GM12872 (cell line): ENCODE data around the gene MBOAT7.

Experiments
- TF ChIP-seq, protein P1 (sequence below): IDR thresholded peaks from 3 replicates; pipeline ENCODE4 v1.5.1; 2011; ENCODE audit warnings: low read depth, mild to moderate bottlenecking, low read length, moderate library complexity; ENCODE audit not compliant: insufficient read depth

Gene MBOAT7

DNA sequence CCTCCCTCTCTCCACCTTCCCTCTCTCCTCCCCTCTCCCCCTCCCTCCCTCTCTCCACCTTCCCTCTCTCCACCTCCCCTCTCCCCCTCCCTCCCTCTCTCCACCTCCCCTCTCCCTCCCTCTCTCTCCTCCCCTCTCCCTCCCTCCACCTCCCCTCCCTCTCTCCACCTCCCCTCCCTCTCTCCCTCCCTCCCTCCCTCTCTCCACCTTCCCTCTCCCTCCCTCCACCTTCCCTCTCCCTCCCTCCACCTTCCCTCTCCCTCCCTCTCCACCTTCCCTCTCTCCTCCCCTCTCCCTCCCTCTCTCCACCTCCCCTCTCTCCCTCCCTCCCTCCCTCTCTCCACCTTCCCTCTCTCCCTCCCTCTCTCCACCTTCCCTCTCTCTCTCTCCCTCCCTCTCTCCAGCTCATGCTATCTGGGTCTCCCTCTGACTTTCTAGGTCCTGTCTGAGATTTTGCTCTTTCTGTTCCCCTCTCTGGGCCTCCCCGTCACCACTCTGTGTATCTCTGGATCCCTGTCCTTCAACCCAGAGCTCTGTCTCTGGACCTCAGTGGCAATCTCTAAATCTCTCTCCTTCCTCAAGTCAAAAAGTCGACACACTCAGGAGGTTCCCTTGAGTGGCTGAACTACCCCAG lies 55.3 kb downstream of the MBOAT7 start:
- TF ChIP-seq, protein P1, sequence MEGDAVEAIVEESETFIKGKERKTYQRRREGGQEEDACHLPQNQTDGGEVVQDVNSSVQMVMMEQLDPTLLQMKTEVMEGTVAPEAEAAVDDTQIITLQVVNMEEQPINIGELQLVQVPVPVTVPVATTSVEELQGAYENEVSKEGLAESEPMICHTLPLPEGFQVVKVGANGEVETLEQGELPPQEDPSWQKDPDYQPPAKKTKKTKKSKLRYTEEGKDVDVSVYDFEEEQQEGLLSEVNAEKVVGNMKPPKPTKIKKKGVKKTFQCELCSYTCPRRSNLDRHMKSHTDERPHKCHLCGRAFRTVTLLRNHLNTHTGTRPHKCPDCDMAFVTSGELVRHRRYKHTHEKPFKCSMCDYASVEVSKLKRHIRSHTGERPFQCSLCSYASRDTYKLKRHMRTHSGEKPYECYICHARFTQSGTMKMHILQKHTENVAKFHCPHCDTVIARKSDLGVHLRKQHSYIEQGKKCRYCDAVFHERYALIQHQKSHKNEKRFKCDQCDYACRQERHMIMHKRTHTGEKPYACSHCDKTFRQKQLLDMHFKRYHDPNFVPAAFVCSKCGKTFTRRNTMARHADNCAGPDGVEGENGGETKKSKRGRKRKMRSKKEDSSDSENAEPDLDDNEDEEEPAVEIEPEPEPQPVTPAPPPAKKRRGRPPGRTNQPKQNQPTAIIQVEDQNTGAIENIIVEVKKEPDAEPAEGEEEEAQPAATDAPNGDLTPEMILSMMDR, result no peak

DNA sequence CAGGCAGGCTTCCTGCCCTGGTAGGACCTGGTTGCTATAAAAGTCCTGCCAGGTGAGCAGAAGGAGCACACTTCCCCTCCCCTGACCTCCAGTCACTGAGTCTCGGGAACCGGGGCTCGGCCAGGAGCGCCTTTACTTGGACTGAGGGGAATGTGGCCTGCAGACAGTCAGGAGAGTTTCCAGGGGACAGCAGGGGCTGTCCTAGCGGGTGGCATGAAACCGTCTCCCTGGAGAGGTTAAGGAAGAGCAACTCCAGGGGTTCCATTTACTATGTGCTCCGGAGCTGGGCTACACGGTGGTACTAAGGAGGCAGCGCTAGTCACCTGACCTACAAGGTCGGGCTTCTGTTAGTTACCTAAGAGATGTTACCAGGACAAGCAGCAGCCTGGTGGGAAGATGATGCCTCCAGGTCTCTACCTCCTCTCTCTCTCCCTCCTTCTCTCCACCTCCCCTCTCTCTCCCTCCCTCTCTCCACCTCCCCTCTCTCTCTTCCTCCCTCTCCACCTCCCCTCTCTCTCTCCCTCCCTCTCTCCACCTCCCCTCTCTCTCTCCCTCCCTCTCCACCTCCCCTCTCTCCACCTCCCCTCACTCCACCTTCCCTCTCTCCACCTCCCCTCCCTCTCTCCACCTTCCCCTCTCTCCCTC lies 55.9 kb downstream of the MBOAT7 start:
- TF ChIP-seq, protein P1, result no peak

DNA sequence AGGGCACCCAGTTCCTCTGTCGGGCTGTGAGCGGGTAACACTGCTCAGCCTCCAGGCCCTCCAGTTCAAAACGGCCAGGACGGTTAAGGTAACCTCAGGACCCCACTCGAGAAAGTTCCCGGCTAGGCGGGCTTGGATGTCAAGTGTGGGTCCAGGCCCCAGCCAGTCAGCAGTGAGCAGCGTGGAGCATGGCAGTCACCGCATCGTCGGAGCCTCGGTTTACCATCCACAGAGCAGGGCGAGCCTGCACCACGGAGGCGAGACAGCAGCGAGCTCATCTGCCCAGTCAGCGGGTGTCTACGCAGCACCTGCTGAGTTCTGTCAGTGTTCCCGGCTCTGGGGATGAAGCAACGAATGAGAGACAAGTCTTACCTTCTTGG lies 59.8 kb downstream of the MBOAT7 start:
- TF ChIP-seq, protein P1, result no peak

DNA sequence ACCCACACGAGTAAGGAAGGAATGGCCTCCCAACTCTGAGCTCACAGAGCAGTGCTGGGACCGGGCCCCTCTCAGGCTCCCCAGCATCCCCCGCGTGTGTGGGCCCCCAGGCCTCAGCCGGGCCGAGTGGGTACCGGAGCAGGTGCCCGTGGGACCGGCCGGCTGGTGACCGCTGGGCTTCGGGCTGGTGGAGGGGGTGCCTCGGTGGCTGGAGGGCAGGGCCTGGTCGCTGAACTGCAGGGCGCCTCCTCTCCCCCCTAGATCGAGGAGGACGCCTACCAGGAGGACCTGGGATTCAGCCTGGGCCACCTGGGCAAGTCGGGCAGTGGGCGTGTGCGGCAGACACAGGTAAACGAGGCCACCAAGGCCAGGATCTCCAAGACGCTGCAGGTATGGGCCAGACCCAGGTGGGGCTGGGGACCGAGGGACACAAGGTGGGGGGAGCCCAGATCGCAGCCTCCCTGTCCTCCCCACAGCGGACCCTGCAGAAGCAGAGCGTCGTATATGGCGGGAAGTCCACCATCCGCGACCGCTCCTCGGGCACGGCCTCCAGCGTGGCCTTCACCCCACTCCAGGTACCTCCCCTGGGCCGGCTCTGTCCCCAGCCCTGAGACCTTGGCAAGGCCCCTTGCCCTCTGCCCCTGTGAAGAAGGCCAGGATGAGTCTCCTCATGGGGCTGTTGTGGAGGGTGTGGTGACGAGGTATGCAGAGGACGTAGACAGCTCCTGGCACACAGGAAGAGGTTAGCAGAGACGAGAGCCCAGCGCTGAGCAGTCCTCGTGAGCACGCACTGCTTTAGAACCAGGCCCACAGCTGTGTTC lies 60.4 kb downstream of the MBOAT7 start:
- TF ChIP-seq, protein P1, result no peak

DNA sequence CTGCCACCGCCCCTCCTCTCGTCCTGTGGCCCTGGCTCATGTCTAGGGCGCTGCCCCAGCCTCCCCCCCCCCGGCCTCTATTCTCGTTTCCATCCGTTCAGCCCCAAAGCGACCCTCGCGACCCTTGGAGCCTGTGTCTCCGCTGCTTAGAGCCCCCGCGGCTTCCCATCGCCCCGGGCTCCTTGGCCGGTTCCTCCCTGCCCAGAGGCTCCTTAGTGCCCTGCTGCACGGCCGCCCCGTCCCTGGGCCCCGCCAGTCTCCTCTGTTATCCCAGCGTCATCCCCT lies 61.0 kb downstream of the MBOAT7 start:
- TF ChIP-seq, protein P1, result no peak

DNA sequence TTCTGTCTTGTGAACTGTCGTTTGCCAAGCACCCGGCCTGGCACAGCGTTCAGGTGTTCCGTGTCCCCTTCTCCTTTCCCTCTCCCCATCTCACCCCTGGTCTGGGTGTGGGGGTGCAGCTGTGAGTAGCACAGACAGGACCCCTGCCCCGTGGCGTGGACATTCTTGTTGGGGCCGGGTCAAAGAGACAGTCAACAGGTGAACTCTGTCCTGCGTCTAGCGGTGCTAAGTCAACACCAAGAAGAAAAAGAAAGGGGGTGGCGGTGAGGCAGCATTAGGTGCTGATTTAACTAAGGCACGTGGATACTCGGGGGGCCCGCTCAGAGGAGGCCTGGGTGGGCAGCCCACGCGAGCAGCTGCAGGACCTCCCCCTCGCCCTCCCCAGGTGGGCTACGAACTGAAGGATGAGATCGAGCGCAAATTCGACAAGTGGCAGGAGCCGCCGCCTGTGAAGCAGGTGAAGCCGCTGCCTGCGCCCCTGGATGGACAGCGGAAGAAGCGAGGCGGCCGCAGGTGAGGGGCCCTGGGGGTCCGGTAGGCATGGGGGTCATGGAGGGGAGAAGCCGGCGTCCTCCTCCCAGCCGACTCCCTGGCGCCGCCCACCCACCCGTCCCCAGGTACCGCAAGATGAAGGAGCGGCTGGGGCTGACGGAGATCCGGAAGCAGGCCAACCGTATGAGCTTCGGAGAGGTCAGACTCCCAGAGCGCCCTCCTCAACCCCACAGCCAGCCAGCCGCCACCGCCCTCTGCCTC lies 61.5 kb downstream of the MBOAT7 start:
- TF ChIP-seq, protein P1, result no peak

DNA sequence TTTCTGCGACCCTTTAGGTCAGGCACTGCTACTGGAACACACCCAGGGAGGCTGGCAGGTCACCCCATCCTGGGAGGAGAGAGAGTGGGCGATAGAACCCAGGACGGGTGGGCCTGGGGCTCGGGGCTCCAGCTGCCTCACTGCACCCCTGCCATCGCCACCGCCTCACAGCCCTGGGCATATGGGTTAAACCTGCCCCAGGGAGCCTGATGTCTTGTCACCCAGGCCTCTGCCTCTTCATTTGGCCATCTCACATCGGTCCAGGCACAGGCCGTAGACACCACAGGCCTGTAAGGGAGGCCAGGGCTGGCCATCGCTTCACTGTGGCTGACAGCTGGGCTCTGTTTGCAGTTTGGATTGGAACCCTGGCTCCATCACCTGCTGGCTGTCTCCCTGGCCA lies 63.7 kb downstream of the MBOAT7 start:
- TF ChIP-seq, protein P1, result no peak
